Measurements from ENCODE around the gene ADIPOR2.

Gene ADIPOR2

GRCh38 chr12:1804545-1805332 is 113.9 kb downstream of the ADIPOR2 start:
- H3K27ac ChIP-seq (ENCODE audit: low read depth in 2 of 2, low read length in 2 of 2) = no peak overlapping the region
- H3K4me1 ChIP-seq (ENCODE audit: control insufficient read depth in 2 of 2, insufficient read depth in 2 of 2, low read length in 2 of 2) = peaks cover 0 to 2% of the 10 kb centered on the region in 2 donors
- H3K36me3 ChIP-seq (ENCODE audit: control insufficient read depth in 2 of 2, insufficient read depth in 2 of 2, low read length in 2 of 2) = no peaks in the 10 kb centered on the region
- H3K27me3 ChIP-seq (ENCODE audit: control insufficient read depth in 2 of 2, insufficient read depth in 2 of 2, low read length in 2 of 2) = no peaks in the 10 kb centered on the region
- H3K9ac ChIP-seq (ENCODE audit: low read depth in 1 of 2, low read length in 2 of 2) = no peak overlapping the region
- no peaks in the 10 kb centered on the region for H3K9me3 ChIP-seq (ENCODE audit: control insufficient read depth in 2 of 2, low read length in 2 of 2)
- H3K4me3 ChIP-seq (ENCODE audit: low read length in 2 of 2) = peak overlapping the region in 1 of 2 donors; percentile 53

GRCh38 chr12:1805441-1806081 is 114.7 kb downstream of the ADIPOR2 start:
- Histone ChIP-seq H3K36me3 (ENCODE audit: control insufficient read depth in 2 of 2, insufficient read depth in 2 of 2, low read length in 2 of 2) (no peaks in the 10 kb centered on the region), H3K27ac (ENCODE audit: low read depth in 2 of 2, low read length in 2 of 2) (no peak overlapping the region), H3K9me3 (ENCODE audit: control insufficient read depth in 2 of 2, low read length in 2 of 2) (no peaks in the 10 kb centered on the region), H3K9ac (ENCODE audit: low read depth in 1 of 2, low read length in 2 of 2) (no peak overlapping the region), H3K27me3 (ENCODE audit: control insufficient read depth in 2 of 2, insufficient read depth in 2 of 2, low read length in 2 of 2) (no peaks in the 10 kb centered on the region), H3K4me3 (ENCODE audit: low read length in 2 of 2) (no peak overlapping the region), H3K4me1 (ENCODE audit: control insufficient read depth in 2 of 2, insufficient read depth in 2 of 2, low read length in 2 of 2) (peaks cover 0 to 2% of the 10 kb centered on the region in 2 donors)

GRCh38 chr12:1806301-1807086 is 115.6 kb downstream of the ADIPOR2 start:
- Histone ChIP-seq H3K9ac (ENCODE audit: low read depth in 1 of 2, low read length in 2 of 2) (no peak overlapping the region), H3K4me1 (ENCODE audit: control insufficient read depth in 2 of 2, insufficient read depth in 2 of 2, low read length in 2 of 2) (peaks cover 0 to 2% of the 10 kb centered on the region in 2 donors), H3K4me3 (ENCODE audit: low read length in 2 of 2) (no peak overlapping the region), H3K27me3 (ENCODE audit: control insufficient read depth in 2 of 2, insufficient read depth in 2 of 2, low read length in 2 of 2) (no peaks in the 10 kb centered on the region), H3K9me3 (ENCODE audit: control insufficient read depth in 2 of 2, low read length in 2 of 2) (no peaks in the 10 kb centered on the region), H3K36me3 (ENCODE audit: control insufficient read depth in 2 of 2, insufficient read depth in 2 of 2, low read length in 2 of 2) (no peaks in the 10 kb centered on the region), H3K27ac (ENCODE audit: low read depth in 2 of 2, low read length in 2 of 2) (no peak overlapping the region)

- Histone ChIP-seq H3K27me3 (ENCODE audit: control insufficient read depth in 2 of 2, insufficient read depth in 2 of 2, low read length in 2 of 2) (no peaks in the 10 kb centered on the region), H3K4me3 (ENCODE audit: low read length in 2 of 2) (no peak overlapping the region), H3K27ac (ENCODE audit: low read depth in 2 of 2, low read length in 2 of 2) (no peak overlapping the region), H3K4me1 (ENCODE audit: control insufficient read depth in 2 of 2, insufficient read depth in 2 of 2, low read length in 2 of 2) (peaks cover 0 to 2% of the 10 kb centered on the region in 2 donors), H3K9ac (ENCODE audit: low read depth in 1 of 2, low read length in 2 of 2) (no peak overlapping the region), H3K9me3 (ENCODE audit: control insufficient read depth in 2 of 2, low read length in 2 of 2) (no peaks in the 10 kb centered on the region), H3K36me3 (ENCODE audit: control insufficient read depth in 2 of 2, insufficient read depth in 2 of 2, low read length in 2 of 2) (no peaks in the 10 kb centered on the region)
Observed at GRCh38 chr12:1807087-1807860, 116.4 kb downstream of the ADIPOR2 start.

DNA sequence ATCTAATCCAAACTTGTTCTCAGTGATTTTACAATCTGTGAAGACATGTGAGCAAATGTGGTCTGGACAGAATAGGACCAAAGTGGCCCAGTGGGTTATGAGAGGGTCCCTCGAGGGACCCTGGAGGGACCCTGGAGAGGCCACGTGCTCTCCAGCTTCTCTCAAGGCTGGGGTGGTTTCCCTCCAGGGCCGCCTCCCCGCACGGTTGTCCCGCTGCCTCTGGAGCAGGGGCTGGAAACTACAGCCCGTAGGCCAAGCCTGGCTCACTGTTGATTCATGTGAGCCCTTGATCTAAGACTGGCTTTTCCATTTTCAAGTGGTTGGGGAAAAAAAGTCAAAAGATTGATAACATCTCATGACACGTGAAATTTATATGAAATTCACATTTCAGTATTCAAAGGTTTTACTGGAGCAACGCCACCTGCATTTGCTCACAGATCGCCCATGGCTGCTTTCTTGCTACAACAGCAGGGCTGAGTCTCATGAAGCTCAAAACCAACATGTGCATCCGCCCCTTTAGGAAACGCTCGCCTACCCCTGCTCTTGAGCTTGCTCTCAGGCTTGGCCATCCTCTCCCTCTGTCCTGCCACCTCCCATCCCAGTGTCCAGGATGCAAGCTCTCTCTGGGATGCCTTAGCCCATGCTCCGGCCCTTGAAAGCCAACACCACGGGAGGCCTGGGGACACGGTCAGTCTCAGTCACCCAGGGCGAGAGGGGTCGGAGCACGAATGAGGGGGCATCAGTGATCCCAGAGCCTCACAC is 117.3 kb downstream of the ADIPOR2 start:
- H3K36me3 ChIP-seq (ENCODE audit: control insufficient read depth in 2 of 2, insufficient read depth in 2 of 2, low read length in 2 of 2) = no peaks in the 10 kb centered on the region
- no peak overlapping the region for H3K9ac ChIP-seq (ENCODE audit: low read depth in 1 of 2, low read length in 2 of 2)
- no peak overlapping the region for H3K27ac ChIP-seq (ENCODE audit: low read depth in 2 of 2, low read length in 2 of 2)
- H3K4me1 ChIP-seq (ENCODE audit: control insufficient read depth in 2 of 2, insufficient read depth in 2 of 2, low read length in 2 of 2) = peaks cover 0 to 2% of the 10 kb centered on the region in 2 donors
- no peak overlapping the region for H3K4me3 ChIP-seq (ENCODE audit: low read length in 2 of 2)
- H3K9me3 ChIP-seq (ENCODE audit: control insufficient read depth in 2 of 2, low read length in 2 of 2) = no peaks in the 10 kb centered on the region
- no peaks in the 10 kb centered on the region for H3K27me3 ChIP-seq (ENCODE audit: control insufficient read depth in 2 of 2, insufficient read depth in 2 of 2, low read length in 2 of 2)

DNA sequence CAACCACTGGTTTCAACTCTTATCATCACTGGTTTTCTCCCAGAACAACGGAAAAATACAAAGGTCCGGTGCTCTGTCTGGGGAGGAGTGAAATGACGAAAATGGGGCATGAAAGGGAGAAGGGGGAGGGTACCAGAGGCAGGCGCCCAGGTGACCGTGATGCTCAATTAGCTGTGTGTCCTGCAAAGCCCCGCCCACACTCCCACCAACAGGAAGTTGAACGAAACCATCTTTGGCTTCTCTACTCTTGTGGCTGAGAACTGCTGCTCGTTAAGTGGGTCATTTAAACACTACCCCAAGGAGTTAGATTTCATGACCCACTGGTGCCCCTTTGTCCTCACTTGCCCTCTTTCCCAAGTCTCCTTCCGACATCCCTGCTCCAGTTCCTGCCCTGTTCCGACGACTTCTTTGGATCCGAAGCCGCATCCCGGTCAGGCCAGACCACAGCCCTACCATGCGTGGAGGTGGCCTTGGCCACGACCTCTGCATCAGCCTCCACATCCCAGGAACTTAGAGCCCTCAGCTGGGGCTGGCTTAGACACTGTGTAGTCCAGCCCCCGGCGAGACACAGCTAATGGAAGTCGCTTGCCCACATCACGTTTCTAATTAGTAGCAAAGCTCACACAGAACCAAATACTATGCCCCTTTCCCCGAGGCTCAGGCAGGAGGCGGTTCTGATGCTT is 118.1 kb downstream of the ADIPOR2 start:
- Histone ChIP-seq H3K27me3 (ENCODE audit: control insufficient read depth in 2 of 2, insufficient read depth in 2 of 2, low read length in 2 of 2) (no peaks in the 10 kb centered on the region), H3K9me3 (ENCODE audit: control insufficient read depth in 2 of 2, low read length in 2 of 2) (no peaks in the 10 kb centered on the region), H3K4me3 (ENCODE audit: low read length in 2 of 2) (no peak overlapping the region), H3K36me3 (ENCODE audit: control insufficient read depth in 2 of 2, insufficient read depth in 2 of 2, low read length in 2 of 2) (no peaks in the 10 kb centered on the region), H3K4me1 (ENCODE audit: control insufficient read depth in 2 of 2, insufficient read depth in 2 of 2, low read length in 2 of 2) (peaks cover 0 to 2% of the 10 kb centered on the region in 2 donors), H3K9ac (ENCODE audit: low read depth in 1 of 2, low read length in 2 of 2) (no peak overlapping the region), H3K27ac (ENCODE audit: low read depth in 2 of 2, low read length in 2 of 2) (no peak overlapping the region)

DNA sequence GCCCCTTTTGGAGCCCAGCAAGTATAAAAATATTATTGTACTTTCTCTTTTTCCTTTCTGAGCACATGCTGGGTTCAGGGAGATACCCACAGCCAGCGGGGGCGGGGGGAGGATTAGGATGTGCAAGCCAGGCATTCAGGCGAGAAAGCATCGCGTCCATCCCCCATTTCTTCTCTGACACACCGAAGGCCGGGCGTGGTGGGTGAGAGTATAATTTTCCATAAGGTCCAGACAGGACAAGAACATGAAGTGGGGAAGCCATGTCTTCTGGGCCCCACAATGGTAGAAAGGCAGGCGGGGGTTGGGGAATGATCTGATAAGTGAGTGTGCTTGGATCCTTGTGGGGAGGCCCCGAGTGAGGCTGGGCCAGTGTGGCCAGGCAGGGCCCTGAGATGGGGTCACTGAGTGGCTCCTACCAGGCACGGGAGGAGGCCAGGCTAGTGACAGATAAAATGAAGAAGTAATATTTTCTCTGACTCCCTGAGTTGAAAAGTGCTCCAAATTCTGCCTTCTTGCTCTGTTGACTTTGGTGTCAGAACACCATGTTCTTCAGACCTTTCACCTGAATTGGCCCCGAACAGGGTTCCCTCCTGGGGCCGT is 118.8 kb downstream of the ADIPOR2 start:
- peaks cover 0 to 2% of the 10 kb centered on the region in 2 donors for H3K4me1 ChIP-seq (ENCODE audit: control insufficient read depth in 2 of 2, insufficient read depth in 2 of 2, low read length in 2 of 2)

DNA sequence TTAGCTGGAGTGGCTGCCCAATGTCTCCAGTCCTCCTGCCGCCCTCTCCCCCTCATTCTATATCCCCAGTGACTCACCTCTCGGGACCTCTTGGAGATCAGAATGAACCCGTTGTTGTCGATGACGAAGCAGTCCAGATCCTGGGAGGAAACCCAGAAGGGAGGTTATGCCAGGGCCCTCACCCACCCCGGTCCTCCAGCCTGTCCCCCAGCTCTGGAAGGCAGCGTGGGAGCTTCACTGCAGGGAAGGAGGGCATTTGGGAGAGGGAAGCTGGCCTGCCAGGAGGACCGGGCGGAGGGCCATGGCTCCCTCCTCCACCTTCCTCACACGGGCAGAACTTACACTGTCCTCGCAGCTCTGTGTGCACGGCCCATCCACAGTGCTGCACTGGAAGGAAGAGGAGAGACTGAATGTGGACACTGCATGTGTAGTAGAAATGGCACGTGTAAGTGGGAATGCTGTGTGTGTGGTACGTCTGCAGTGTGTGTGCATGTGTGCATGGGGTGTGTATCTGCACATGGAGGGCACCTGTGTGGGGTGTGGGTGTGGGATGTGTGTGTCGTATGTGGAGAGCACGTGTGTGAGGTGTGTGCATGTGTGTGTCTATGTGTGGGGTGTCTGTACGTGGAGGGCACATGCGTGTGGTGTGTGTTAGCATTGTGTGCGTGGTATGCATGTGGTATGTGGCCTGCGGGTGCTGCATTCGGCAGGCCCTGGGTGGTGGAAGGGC is 119.5 kb downstream of the ADIPOR2 start:
- H3K36me3 ChIP-seq (ENCODE audit: control insufficient read depth in 2 of 2, insufficient read depth in 2 of 2, low read length in 2 of 2) = no peaks in the 10 kb centered on the region
- H3K4me1 ChIP-seq (ENCODE audit: control insufficient read depth in 2 of 2, insufficient read depth in 2 of 2, low read length in 2 of 2) = peaks cover 0 to 2% of the 10 kb centered on the region in 2 donors
- no peaks in the 10 kb centered on the region for H3K27me3 ChIP-seq (ENCODE audit: control insufficient read depth in 2 of 2, insufficient read depth in 2 of 2, low read length in 2 of 2)
- H3K9me3 ChIP-seq (ENCODE audit: control insufficient read depth in 2 of 2, low read length in 2 of 2) = no peaks in the 10 kb centered on the region
- no peak overlapping the region for H3K9ac ChIP-seq (ENCODE audit: low read depth in 1 of 2, low read length in 2 of 2)
- no peak overlapping the region for H3K27ac ChIP-seq (ENCODE audit: low read depth in 2 of 2, low read length in 2 of 2)
- H3K4me3 ChIP-seq (ENCODE audit: low read length in 2 of 2) = no peak overlapping the region

More for the DNA sequence above, 118.8 kb downstream of the ADIPOR2 start:
- H3K9ac ChIP-seq (ENCODE audit: low read depth in 1 of 2, low read length in 2 of 2) = no peak overlapping the region
- no peaks in the 10 kb centered on the region for H3K27me3 ChIP-seq (ENCODE audit: control insufficient read depth in 2 of 2, insufficient read depth in 2 of 2, low read length in 2 of 2)
- no peak overlapping the region for H3K27ac ChIP-seq (ENCODE audit: low read depth in 2 of 2, low read length in 2 of 2)
- H3K9me3 ChIP-seq (ENCODE audit: control insufficient read depth in 2 of 2, low read length in 2 of 2) = no peaks in the 10 kb centered on the region
- no peaks in the 10 kb centered on the region for H3K36me3 ChIP-seq (ENCODE audit: control insufficient read depth in 2 of 2, insufficient read depth in 2 of 2, low read length in 2 of 2)
- no peak overlapping the region for H3K4me3 ChIP-seq (ENCODE audit: low read length in 2 of 2)
